GM12878 (cell line): ENCODE results near the gene OCRL.

ENCODE experiments used
- EP300 ChIP-seq, 2 experiments: fragments of 150-350 bp in 1 of 2; IDR thresholded peaks; 2 replicates each; pipeline ENCODE4 v1.6.1; 2011 to 2012; ENCODE audit warnings: low read depth in 2 of 2, low read length in 2 of 2, borderline replicate concordance in 1 of 2, improper control_type of control experiment in 1 of 2, inconsistent platforms in 1 of 2; ENCODE audit not compliant: control insufficient read depth in 1 of 2
- EZH2 ChIP-seq: IDR thresholded peaks from 2 replicates; pipeline ENCODE4 v1.6.1; 2012; ENCODE audit warnings: low read depth, mild to moderate bottlenecking, control low read depth, inconsistent platforms, low read length, borderline replicate concordance; ENCODE audit not compliant: control insufficient read depth
- RCOR1 ChIP-seq: conservative IDR thresholded peaks from 2 replicates; pipeline ENCODE4 v1.6.1; 2012; ENCODE audit warnings: low read depth, low read length, improper control_type of control experiment

DNA sequence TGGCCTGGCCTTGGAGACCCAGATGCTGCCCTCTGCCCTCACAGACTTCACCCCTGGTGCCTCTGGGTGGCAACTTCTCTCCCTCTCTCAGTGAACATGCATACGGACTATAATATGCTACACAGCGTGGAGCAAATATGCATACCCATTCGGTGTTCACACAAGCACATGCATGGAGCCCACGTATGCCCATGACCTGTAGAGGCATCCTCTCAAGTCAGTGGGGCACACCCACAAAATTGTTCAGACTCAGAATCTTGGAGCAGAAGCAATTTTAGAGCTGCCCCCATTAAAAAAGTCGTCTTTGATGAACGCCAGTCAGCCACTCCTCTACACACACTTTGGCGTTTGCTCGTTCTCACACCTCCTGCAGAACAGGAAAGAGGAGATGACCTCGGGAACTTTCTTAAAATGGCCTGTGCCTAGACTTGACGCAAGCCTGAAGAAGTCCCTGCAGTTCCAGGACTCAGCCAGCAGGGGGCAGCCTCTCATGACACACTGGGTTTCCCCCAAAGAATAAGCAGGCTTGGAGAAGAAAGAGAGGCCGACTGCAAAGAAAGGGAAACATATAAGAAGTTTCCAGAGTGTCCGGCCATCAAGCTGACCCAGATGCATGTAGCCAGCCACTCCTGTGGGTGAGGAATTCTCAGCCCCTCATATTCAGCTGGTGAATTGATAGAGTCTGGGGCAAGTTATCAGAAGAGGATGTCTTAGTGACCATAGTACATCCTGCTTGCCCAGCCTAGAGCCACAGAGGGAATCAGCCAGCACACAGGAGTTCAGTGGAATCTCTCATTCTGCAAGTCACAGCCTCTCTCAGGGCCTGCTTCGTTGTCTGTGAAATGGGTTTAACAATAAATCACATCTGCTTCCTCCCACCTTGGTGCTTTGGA lies 97.4 kb downstream of the OCRL start:
- TF ChIP-seq RCOR1 (no peak), EP300 (IDR thresholded peaks at IDR 0.05; ENCODE audit: borderline replicate concordance in 1 of 2, control insufficient read depth in 1 of 2, low read depth in 2 of 2, low read length in 2 of 2) (no peak), EZH2 (no peak)
